HG03064 (cell line): Measurements from ENCODE around the gene PTCH1.

Experiments
- ATAC-seq: cut with Tn5 transposase; IDR thresholded peaks from one replicate; pipeline ENCODE4 v1.9.1; 2021; ENCODE audit warnings: low read depth; ENCODE audit not compliant: unreplicated experiment

Gene PTCH1

DNA sequence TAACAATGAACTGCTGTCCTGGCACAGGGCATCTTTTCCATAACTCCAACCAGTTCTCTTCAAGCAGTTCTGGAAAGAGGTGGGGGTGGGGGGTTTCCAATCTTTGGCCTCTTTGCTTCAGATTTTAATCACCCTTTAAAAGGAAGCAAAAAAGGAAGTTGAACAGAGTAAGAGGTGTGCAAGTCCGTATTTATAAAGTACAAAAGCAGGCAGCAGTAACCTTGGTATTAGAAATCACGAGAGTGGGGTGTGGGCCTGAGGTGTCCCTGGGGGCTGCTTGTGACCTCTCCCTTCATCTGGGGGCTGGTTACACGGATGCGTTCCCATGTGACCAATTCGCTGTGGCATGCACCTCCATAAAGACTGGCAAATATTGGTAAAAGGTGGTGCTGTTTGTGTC is 70.5 kb downstream of the PTCH1 start:
- ATAC-seq, result no peak

DNA sequence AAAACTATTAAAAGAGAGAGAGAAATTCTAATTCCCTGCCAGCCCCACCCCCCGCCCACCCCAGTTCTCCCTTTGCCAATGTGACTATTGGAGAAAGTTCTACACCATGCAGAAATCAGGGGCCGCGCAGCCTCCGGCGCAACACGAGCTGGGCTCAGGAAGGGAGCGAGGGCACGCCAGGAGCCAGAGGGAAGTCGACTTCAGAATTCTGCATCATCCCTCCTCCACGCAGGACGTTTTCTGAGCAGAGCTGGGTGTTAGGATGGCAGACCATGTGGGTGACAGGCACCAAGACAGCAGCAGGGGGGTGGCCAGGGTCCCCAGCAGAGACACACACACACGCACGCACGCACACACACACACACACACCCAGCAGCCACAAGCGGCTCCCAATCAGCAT is 72.6 kb downstream of the PTCH1 start:
- no peak for ATAC-seq

GRCh38 chr9:95443301-95443700 is 73.5 kb downstream of the PTCH1 start:
- ATAC-seq, result no peak

- no peak for ATAC-seq
Measured at GRCh38 chr9:95441081-95441480, 75.7 kb downstream of the PTCH1 start.

- ATAC-seq, result no peak
Measured at GRCh38 chr9:95440447-95440846, 76.3 kb downstream of the PTCH1 start.

DNA sequence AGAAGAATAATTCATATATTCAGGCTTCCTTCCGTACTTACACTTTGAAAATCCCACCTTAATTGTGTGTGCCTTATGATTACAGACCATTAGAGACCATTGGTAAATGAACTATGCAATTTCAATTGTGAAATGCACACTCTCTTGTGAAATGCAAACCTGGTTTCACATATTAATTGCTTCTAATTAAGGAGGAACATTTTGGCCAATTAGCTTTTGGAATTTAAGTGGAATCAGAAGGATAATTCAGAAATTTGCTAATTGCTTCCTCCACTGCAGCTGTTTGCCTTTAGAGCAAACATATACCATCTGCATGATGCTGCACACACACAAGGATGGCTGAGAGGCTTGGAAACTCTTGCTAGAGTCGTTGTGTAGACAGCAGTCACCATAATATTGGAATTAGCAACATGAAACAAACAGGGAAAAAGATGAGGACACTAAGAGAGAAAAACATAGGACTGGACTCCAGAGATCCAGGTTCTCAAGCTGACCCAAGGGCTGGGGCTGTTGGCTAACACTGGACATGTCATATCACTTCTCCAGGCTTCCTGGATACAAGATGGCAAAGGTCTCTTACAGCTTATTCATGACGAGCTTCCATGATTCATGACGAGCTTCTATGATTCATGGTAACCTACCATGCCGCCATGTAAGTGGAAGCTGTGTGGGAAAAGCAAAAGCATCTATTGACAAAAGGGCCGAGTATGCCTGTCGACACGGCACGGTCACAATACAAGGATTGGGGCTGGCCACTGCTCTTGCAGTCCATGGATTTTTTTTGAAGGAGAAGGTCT is 78.0 kb downstream of the PTCH1 start:
- ATAC-seq, result no peak

- ATAC-seq, result no peak
Measured at GRCh38 chr9:95437559-95437958, 79.2 kb downstream of the PTCH1 start.

GRCh38 chr9:95436416-95436815 is 80.4 kb downstream of the PTCH1 start:
- no peak for ATAC-seq

- ATAC-seq, result no peak
Measured at GRCh38 chr9:95435074-95435728, 81.6 kb downstream of the PTCH1 start.

GRCh38 chr9:95434116-95435073 is 82.4 kb downstream of the PTCH1 start:
- no peak for ATAC-seq

GRCh38 chr9:95433096-95433819 is 83.5 kb downstream of the PTCH1 start:
- no peak for ATAC-seq

DNA sequence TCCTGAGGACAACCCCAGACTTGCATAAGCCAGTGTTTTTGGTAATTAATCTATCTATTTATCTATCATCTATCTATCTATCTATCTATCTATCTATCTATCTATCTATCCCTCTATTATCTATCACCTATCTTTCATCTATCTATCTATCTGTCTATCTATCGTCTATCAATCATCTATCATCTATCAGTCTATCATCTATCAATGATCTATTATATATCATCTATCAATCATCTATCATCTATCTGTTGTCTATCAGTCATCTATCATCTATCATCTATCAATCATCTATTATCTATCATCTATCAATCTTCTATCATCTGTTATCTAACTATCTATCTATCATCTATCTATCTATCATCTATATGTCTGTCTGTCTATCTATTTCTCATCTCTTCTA is 85.5 kb downstream of the PTCH1 start:
- ATAC-seq, result no peak

GRCh38 chr9:95429948-95430620 is 86.7 kb downstream of the PTCH1 start:
- ATAC-seq, result no peak

DNA sequence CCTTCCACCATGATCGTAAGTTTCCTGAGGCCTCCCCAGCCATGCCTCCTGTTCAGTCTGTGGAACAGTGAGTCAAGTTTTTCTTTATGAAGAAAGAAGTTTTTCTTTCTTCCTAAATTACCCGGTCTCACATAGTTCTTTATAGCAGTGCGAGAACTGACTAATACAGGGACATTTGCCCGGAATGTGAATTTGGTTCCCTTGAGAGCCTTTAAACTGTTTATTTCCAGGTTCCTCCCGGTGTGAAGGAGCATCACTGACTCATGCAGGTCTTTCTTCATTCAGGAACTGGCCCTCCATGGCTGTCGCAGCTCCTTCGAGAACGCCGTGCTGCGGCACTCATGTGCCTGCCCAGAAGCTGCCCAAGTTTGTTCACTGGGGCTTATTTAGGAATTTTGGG is 87.7 kb downstream of the PTCH1 start:
- no peak for ATAC-seq

GRCh38 chr9:95425910-95426551 is 90.7 kb downstream of the PTCH1 start:
- no peak for ATAC-seq

DNA sequence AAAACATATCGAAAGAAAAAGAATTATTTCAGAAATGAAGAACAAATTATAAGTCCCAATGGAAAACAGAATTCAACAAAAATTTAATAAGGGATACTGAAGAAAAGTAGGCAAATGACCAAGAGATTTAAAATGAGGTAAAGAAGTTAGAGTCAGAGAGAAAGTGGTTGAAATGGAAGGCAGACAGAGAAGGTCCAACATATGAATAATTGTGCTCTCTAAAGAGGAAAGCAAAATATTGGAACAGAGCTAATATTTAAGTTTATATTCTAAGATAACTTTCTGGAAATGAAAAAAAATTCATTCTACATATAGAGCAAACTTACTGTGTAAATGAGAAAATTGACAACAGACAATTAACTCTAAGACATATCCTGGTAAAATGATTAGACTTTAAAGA is 94.1 kb downstream of the PTCH1 start:
- no peak for ATAC-seq

DNA sequence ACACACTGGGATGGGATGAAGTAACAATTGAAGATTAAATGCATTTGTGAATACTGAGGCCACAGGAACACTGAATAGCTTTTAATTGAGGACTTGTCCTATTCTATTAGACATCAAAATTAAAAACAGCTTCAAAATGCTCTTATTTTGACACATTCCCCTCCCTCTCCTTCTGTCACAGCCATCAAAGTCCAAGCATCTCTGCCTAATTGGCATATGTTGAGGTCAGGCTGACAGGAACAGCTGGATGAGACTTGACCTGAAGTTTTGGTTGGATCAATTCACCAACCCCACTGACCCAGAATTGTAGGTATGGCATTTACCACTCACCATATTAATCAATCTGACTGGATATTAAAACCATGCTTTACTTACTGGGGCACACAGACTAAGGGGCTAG is 96.3 kb downstream of the PTCH1 start:
- no peak for ATAC-seq

- ATAC-seq, result no peak
Measured at GRCh38 chr9:95419444-95419843, 97.3 kb downstream of the PTCH1 start.

DNA sequence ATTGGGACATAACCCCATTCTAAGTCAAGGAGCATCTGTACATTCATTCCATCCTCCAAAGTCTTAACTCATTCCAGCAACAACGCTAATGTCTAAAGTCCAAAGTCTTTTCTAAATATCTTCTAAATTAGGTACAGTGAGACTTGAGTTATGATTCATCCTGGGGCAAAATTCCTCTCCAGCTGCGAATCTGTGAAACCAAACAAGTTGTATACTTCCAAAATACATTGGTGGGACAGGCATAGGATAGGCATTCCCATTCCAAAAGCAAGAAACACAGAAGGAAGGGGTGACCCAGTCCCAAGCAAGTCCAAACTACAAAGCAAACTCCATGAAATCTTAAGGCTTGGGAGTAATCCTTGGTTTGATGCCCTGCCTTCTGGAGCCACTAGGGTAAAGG is 101.6 kb downstream of the PTCH1 start:
- ATAC-seq, result no peak
